Measurements from ENCODE around the gene GNG3.

Gene GNG3

DNA sequence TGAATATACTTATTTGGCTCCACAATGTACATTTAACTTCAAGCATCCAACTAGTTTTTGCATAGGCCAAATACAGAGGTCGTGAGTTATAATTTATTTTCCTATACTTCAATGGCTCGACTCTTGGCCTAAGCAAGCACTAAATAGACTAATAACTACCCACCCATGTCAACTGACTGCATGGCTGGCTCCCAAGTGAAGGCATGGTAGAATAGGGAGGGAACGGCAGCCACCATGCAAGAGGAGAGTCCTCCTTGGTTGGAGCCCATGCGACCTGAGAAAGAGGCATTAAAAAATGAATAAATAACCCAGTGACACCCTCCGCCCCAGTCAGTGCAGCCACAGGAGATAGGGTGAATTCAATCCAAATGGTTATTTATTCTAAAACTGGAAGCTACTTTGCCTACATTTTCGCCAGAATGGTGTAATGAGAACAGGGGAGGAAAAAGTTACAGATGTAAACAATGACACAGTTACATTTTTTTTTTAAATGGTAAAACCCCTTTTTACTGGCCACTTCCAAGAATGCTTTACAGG is 4.9 kb downstream of the GNG3 start:
- TF ChIP-seq, protein P1, sequence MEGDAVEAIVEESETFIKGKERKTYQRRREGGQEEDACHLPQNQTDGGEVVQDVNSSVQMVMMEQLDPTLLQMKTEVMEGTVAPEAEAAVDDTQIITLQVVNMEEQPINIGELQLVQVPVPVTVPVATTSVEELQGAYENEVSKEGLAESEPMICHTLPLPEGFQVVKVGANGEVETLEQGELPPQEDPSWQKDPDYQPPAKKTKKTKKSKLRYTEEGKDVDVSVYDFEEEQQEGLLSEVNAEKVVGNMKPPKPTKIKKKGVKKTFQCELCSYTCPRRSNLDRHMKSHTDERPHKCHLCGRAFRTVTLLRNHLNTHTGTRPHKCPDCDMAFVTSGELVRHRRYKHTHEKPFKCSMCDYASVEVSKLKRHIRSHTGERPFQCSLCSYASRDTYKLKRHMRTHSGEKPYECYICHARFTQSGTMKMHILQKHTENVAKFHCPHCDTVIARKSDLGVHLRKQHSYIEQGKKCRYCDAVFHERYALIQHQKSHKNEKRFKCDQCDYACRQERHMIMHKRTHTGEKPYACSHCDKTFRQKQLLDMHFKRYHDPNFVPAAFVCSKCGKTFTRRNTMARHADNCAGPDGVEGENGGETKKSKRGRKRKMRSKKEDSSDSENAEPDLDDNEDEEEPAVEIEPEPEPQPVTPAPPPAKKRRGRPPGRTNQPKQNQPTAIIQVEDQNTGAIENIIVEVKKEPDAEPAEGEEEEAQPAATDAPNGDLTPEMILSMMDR (IDR thresholded peaks at IDR 0.05; ENCODE audit: borderline replicate concordance, insufficient read depth, low read depth, low read length) = no peak

DNA sequence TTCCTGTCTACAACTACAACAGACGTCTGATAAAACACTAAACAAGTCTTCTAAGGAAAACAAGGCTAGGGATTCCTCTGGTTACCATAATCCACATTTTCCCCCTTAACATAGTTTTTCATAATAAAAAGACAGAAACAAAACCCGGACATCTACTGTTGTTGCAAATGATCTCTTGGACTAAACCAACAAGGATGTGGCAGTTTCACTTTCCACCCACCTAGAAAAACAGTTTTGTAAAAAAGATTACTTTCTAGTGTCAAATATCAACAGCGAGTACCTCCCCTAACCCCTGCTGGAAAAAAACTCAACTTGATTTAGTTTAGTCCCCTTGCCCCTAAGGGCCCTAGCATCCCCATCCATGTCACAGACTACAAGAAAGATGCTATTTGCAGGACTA is 5.4 kb downstream of the GNG3 start:
- TF ChIP-seq, protein P1 (IDR thresholded peaks at IDR 0.05; ENCODE audit: borderline replicate concordance, insufficient read depth, low read depth, low read length) = no peak
- H3K4me3 ChIP-seq (ENCODE audit: low read depth, low read length) = no peak overlapping the region

More for the DNA sequence above, 4.9 kb downstream of the GNG3 start:
- no peak overlapping the region for H3K4me3 ChIP-seq (ENCODE audit: low read depth, low read length)

DNA sequence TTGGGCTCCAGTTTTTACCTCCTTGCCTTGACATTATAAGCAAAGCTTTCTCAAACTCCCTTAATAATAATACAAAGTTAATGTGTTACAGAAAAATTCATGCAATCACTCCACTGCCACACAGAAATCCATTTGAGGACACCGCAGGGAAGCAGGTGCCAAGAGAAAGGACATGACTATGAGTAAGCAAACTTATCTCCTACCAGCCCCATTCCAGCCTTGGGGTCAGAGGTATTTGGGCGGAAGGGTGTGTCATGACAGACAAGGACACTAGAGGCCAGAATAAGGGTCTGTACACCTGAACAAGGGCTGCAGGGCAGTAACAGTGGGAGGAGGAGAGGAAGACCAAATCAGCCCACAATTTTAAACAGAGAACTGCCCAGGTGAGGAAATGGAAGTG is 5.9 kb downstream of the GNG3 start:
- no peak overlapping the region for H3K4me3 ChIP-seq (ENCODE audit: low read depth, low read length)
- TF ChIP-seq, protein P1 (IDR thresholded peaks at IDR 0.05; ENCODE audit: borderline replicate concordance, insufficient read depth, low read depth, low read length) = no peak

DNA sequence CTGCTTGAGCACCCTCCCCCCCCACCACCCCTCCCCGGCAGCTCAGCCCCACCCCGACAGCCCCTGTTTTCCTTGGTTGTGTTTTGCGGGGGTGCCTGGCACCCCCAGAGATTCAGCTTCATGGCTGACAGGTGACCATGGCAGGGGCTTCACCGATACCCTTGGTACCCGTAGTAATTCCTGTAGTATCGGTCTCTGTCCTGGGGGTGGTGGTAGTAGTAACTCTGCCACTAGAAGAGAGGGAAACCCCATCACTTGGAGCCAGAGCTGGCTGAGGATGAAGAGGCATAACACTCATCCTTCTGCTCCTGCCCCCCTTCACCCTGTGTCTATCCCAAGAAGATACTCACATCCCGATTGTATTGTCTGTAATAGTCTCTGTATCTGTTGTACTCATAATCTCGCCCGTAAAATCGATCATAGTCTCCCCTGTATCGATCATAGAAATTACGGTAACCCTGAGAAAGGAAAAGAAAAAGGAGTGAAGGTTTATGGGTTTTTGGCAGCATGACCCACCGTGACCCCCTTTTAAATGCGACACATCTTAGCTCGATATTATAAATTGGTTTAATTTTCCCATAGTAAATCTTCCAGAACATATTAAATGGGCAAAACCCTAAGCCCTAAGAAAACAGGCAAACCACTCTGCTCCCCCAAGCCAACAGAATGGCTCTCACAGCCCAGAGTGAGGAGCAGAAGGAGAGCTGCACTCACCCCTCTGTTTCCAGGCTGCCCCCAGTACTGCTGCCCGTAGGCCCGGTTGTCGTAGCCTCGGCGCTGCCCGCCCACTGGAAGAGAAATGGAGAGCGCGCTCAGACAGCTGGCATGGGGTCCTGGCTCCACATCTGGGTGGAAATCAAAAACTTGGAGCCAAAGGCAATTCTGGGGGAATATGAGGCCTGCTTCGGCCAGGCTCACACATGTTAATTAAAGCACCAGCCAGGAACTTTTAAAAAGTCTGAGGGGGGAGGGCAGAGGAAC is 8.0 kb downstream of the GNG3 start:
- H3K4me3 ChIP-seq (ENCODE audit: low read depth, low read length) = no peak overlapping the region
- TF ChIP-seq, protein P1 (IDR thresholded peaks at IDR 0.05; ENCODE audit: borderline replicate concordance, insufficient read depth, low read depth, low read length) = no peak

DNA sequence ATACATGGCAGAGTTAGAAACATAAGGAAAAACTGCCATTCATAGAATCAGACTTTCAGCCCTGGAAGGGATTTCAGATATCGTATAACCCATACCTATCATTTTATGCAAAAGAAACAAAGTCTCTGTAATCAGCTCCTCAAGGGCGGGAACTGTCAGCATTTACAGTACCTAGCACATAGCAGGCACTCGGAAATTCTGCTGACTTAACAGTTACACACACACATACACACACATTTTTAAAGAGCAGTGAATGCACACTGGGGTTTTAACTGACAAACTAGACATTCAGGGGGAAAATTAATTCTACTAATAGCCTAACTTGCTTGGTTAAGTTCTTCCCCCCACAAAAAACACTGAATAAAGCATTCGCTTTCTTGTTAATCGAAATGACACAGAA is 8.7 kb downstream of the GNG3 start:
- TF ChIP-seq, protein P1 (IDR thresholded peaks at IDR 0.05; ENCODE audit: borderline replicate concordance, insufficient read depth, low read depth, low read length) = no peak
- H3K4me3 ChIP-seq (ENCODE audit: low read depth, low read length) = no peak overlapping the region

DNA sequence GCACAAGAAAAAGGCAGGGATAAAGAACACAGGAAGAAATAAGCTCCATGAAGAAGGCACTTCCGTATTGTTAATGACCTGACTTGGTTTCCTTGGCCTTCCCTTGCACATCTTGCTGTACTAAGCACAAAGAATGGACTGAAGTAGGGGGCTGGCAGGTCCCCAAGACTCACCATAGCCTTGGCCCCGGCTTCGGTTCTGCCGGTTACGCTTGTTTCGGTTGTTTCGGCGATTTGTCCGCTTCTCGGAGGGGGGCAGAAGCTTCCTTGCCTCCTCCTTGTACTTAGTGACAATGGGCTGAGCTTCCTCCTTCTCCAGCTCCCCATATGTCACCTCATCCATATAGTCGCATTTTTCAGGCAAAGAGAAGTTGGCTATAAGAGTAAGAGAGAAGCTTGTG is 9.3 kb downstream of the GNG3 start:
- no peak overlapping the region for H3K4me3 ChIP-seq (ENCODE audit: low read depth, low read length)
- TF ChIP-seq, protein P1 (IDR thresholded peaks at IDR 0.05; ENCODE audit: borderline replicate concordance, insufficient read depth, low read depth, low read length) = no peak

All from GM12875 (cell line).